Lower leg skin (tissue), 4 donors: ENCODE measurements around the gene CRB2. TPM values are rescaled to one million over a fixed set of nuclear protein-coding genes. Genes with fewer than 3 reads are reported as not detected.

Source experiments
- DNase-seq, 2 donors: peaks; one replicate each; pipeline ENCODE4 v3.0.0-alpha.2; 2019; ENCODE audit warnings: low spot score in 2 of 2
- H3K4me3 ChIP-seq: fragments of 200-600 bp; sonication (generic); 2 replicates; pipeline ENCODE4 v1.5.1; 2017; ENCODE audit warnings: mild to moderate bottlenecking, low read depth; ENCODE audit not compliant: poor library complexity, severe bottlenecking
- CTCF ChIP-seq, 3 donors: fragments of 450-650 bp; IDR thresholded peaks; one replicate each; pipeline ENCODE4 v1.5.1; 2016; ENCODE audit warnings: antibody characterized with exemption in 3 of 3, mild to moderate bottlenecking in 3 of 3, moderate library complexity in 2 of 3
- POLR2A ChIP-seq, 2 donors: fragments of 450-650 bp; IDR thresholded peaks; one replicate each; pipeline ENCODE4 v1.6.1; 2016 to 2017; ENCODE audit warnings: antibody characterized with exemption in 2 of 2, mild to moderate bottlenecking in 1 of 2, moderate library complexity in 1 of 2
- WGBS, 2 donors: methylation state at CpG; one replicate each; pipeline ENCODE4 v1.1.5; 2018; 5-methylcytosine and 5-hydroxymethylcytosine counted together
- intact Hi-C: fragments of 100-400 bp; cut with DNase I; formaldehyde crosslinking; loops from one replicate; pipeline ENCODE4 v1.15.0; 2023; ENCODE audit warnings: low total_unique reads
- total RNA-seq, 4 donors: library from RNA; depleted of rRNA; stranded (reverse); fragments of >200 nt; gene quantifications; one replicate each; pipeline ENCODE4 v1.1.0, GENCODE V29; 2016

Gene CRB2
- total RNA-seq, 4 donors from 2014 or later: not detected

- TF ChIP-seq POLR2A (IDR thresholded peaks at IDR 0.05) (no peak), CTCF (IDR thresholded peaks at IDR 0.05) (no peak)
- WGBS, 2 donors: 66 to 69% methylated on average over 14 of the region's 14 CpGs
- no peak for DNase-seq
- intact Hi-C loops: no loop called here
- H3K4me3 ChIP-seq: no peak overlapping the region
Observed at GRCh38 chr9:123319541-123320339, 36.3 kb upstream of the CRB2 start.

GRCh38 chr9:123320814-123321213, 35.2 kb upstream of the CRB2 start:
- intact Hi-C loops: no loop called here
- TF ChIP-seq POLR2A (IDR thresholded peaks at IDR 0.05) (no peak), CTCF (IDR thresholded peaks at IDR 0.05) (no peak)
- DNase-seq: no peak
- no peak overlapping the region for H3K4me3 ChIP-seq
- WGBS, 2 donors: 90 to 92% methylated on average over 4 to 5 of the region's 5 CpGs

- TF ChIP-seq CTCF (IDR thresholded peaks at IDR 0.05) (no peak), POLR2A (IDR thresholded peaks at IDR 0.05) (no peak)
- intact Hi-C loops: no loop called here
- 87 to 88% methylated on average over 7 of the region's 7 CpGs for WGBS, 2 donors
- no peak overlapping the region for H3K4me3 ChIP-seq
- DNase-seq: no peak
Observed at GRCh38 chr9:123321616-123322272, 34.3 kb upstream of the CRB2 start.

GRCh38 chr9:123322273-123323195, 33.5 kb upstream of the CRB2 start:
- intact Hi-C loops: no loop called here
- no peak overlapping the region for H3K4me3 ChIP-seq
- no peak for DNase-seq
- 50 to 52% methylated on average over 11 of the region's 11 CpGs for WGBS, 2 donors
- no peak for TF ChIP-seq CTCF (IDR thresholded peaks at IDR 0.05)
- no peak for TF ChIP-seq POLR2A (IDR thresholded peaks at IDR 0.05)

GRCh38 chr9:123323196-123324013, 32.6 kb upstream of the CRB2 start:
- intact Hi-C loops: no loop called here
- no peak for DNase-seq
- WGBS, 2 donors: 81 to 83% methylated on average over 13 of the region's 13 CpGs
- TF ChIP-seq CTCF (IDR thresholded peaks at IDR 0.05) (no peak), POLR2A (IDR thresholded peaks at IDR 0.05) (no peak)
- H3K4me3 ChIP-seq: no peak overlapping the region
